SU-DHL-6 (cell line): ENCODE results near the gene PHKB.
"Not testable (repeated sequence)": the region's sequence is repeated elsewhere in the genome, so short reads cannot be mapped to it uniquely, and the experiment has no call there.

ENCODE experiments used
- EZH2phosphoT487 ChIP-seq: fragments of 200-600 bp; sonication (generic), shearing (Covaris generic); conservative IDR thresholded peaks from 2 replicates; pipeline ENCODE4 v1.6.1; 2018; ENCODE audit warnings: mild to moderate bottlenecking, antibody characterized with exemption, low read length, moderate library complexity, mixed read lengths
- TF ChIP-seq, protein P1 (sequence below): fragments of 200-600 bp; sonication (generic); IDR thresholded peaks from one replicate; pipeline ENCODE4 v1.5.1; 2017; ENCODE audit warnings: antibody characterized with exemption, mild to moderate bottlenecking, low read length, moderate library complexity; ENCODE audit not compliant: insufficient read depth, poor library complexity, severe bottlenecking

- TF ChIP-seq, protein P1, sequence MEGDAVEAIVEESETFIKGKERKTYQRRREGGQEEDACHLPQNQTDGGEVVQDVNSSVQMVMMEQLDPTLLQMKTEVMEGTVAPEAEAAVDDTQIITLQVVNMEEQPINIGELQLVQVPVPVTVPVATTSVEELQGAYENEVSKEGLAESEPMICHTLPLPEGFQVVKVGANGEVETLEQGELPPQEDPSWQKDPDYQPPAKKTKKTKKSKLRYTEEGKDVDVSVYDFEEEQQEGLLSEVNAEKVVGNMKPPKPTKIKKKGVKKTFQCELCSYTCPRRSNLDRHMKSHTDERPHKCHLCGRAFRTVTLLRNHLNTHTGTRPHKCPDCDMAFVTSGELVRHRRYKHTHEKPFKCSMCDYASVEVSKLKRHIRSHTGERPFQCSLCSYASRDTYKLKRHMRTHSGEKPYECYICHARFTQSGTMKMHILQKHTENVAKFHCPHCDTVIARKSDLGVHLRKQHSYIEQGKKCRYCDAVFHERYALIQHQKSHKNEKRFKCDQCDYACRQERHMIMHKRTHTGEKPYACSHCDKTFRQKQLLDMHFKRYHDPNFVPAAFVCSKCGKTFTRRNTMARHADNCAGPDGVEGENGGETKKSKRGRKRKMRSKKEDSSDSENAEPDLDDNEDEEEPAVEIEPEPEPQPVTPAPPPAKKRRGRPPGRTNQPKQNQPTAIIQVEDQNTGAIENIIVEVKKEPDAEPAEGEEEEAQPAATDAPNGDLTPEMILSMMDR = not testable (repeated sequence)
- not testable (repeated sequence) for TF ChIP-seq EZH2phosphoT487
These were observed 78.9 kb downstream of the PHKB start for GRCh38 chr16:47539707-47540670.
